A549 treated with AZD9567 at 1 μM for 4 hours (cell line): ENCODE measurements around the gene ADGRV1. TPM values are rescaled to one million over a fixed set of nuclear protein-coding genes. Genes with fewer than 3 reads are reported as not detected.

Source experiments
- total RNA-seq: library from RNA; stranded (reverse); fragments of 200-300 nt; extraction: Qiagen RNA extraction; gene quantifications from 5 replicates; pipeline ENCODE4 v1.2.3, GENCODE V29; 2022; ENCODE audit not compliant: insufficient read depth

Gene ADGRV1
- 0.51 to 0.90 TPM (median 0.58 TPM) in 4 of 5 replicates, not detected in the other for total RNA-seq

GRCh38 chr5:90558344-90559192 is at the start of gene ADGRV1:
TSS of gene ADGRV1 (plus strand) at chr5:90558797. CDS start at chr5:90558896, 99 bp downstream.

GRCh38 chr5:90529194-90529938 is 29.2 kb upstream of the ADGRV1 start, which contains the start of gene LYSMD3:
TSS of gene LYSMD3 (minus strand) at chr5:90529584. CDS start at chr5:90525289, 4,295 bp downstream.

Other genes with a start within 250 kb of the ADGRV1 start
- gene CETN3, start 149.0 kb upstream of the ADGRV1 start, total RNA-seq: 18.9 to 38.2 TPM (median 23.4 TPM) in 5 replicates
- 2.3 to 3.5 TPM (median 3.1 TPM) in 5 replicates for gene MBLAC2, start 84.0 kb upstream of the ADGRV1 start, total RNA-seq
- gene POLR3G, start 83.9 kb upstream of the ADGRV1 start, total RNA-seq: 9.2 to 18.0 TPM (median 15.5 TPM) in 5 replicates
- gene LYSMD3, start 29.2 kb upstream of the ADGRV1 start, total RNA-seq: 8.3 to 15.0 TPM (median 10.7 TPM) in 5 replicates